Myocyte (in vitro differentiated cells): ENCODE data around the gene CDRT15. TPM values are rescaled to one million over a fixed set of nuclear protein-coding genes. Genes with fewer than 3 reads are reported as not detected.
"Not testable (repeated sequence)": the region's sequence is repeated elsewhere in the genome, so short reads cannot be mapped to it uniquely, and the experiment has no call there.

Source experiments
- DNase-seq: peaks from one replicate; pipeline ENCODE4 v3.0.0-alpha.2; 2012; ENCODE audit warnings: low read depth
- total RNA-seq: library from RNA; depleted of rRNA; stranded (reverse); fragments of >200 nt; gene quantifications from 2 replicates; pipeline ENCODE4 v1.2.3, GENCODE V29; 2014

Gene CDRT15
- total RNA-seq, 1 donor from 2014 or later: not detected

- DNase-seq: no peak
Observed at GRCh38 chr17:14207791-14208190, 28.9 kb downstream of the CDRT15 start.

DNA sequence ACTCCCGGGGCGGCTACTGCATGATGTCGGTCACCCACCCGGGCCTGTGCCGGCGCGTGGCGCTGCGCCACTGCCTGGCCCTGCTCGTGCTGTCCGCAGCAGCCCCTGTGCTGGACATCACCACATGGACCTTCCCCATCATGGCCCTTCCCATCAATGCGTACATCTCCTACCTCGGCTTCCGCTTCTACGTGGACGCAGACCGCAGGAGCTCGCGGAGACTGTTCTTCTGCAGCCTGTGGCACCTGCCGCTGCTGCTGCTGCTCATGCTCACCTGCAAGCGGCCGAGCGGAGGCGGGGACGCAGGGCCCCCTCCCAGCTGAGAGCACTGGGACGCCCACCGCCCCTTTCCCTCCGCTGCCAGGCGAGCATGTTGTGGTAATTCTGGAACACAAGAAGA lies 29.8 kb downstream of the CDRT15 start:
- no peak for DNase-seq

DNA sequence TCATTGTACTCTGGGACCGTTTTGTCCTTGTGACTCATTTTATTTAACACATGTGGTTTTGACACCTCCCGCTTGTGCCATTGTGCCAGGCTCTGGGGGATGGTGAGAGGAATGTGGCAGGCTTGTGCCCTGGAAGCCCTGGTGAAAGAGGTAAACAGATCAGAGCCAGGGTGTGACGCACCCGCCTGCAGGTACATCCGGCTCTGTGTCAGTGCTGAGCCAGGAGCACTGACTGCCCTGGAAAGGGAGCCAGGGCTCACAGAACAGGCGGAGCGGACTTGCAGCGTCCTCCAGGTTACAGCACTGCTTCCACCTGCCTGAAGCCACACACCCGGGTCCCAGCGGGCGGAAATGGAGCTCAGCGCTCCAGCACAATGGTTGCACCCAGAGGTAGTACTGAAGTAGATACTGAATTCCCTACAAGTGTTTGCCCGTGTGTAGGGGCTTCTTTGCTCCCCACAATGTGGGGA lies 30.6 kb downstream of the CDRT15 start:
- peak; percentile 67 for DNase-seq

DNA sequence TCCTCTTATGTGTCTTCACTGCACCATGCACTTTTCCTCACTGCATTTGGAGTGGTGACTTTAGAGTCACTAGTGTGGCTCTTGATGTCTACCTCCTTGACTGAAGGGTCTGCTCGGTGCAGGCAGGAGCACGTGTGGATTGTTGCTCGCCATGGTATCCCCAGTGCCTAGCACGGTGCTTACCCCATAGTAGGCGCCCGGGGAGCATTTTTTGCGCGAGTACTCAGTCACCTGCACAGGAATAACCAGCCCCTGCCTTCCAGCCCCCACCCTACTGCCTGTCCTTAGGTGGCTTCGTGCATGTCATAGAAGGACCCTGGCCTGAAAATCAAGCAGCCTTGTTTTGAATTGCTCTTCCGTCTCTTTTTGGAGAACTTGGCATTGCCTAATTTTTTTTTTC lies 31.3 kb downstream of the CDRT15 start:
- DNase-seq: no peak

- DNase-seq: no peak
Observed at GRCh38 chr17:14204546-14204945, 32.1 kb downstream of the CDRT15 start.

- no peak for DNase-seq
Observed at GRCh38 chr17:14204084-14204483, 32.6 kb downstream of the CDRT15 start.

DNA sequence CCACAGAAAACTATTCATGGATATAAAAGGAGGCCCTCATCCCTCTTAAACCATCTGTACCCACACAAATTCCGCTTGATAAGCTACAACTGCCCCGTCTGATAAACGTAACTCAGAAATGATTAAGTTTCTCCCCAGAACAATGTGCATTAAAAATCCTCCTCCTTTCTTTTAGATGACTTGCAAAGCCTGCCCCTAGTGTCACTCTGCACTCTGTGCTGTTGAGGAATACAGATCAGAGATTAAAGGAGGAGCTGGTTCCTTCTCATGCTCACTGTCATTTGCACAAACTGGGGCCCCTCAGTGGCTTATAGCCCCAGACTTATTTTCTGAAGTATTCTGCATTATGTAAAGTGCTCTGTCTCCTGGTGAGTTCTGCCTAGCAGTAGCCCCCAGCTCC lies 33.3 kb downstream of the CDRT15 start:
- DNase-seq: no peak

DNA sequence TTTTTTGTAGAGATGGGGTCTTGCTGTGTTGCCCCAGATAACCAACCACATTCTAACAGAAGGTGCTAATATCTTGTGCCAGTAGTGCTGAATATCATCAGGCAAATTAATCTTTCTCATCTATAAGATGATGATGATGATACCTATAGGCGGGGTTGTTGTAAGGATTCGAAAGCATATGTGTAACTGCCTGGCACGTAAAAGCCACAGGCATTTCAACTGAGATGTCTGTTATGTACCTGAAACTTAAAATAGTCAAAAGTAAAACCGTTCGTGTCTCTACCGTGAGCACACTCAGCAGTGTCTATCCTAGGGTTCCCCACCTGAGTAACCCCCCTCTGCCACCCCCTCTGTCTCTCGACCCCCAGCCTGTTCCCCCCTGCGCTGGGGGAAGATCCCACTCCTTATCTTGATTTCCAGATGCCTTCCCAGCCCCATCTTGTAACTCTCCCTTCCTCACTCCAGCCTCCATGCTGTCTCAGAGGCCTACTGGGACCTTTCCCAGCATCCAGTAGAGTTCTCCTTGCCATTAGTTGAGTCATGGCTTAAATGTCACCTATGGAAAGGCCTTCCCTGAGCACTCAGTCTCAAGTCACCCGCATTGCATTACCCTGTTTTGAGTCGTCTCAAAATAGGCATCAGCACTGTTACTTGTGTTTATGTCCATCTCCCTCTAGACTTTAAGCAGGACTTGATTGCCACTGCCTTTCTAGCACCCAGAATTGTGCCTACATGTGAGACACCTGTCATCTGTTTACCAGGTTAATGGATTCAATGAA lies 34.1 kb downstream of the CDRT15 start:
- DNase-seq: no peak

DNA sequence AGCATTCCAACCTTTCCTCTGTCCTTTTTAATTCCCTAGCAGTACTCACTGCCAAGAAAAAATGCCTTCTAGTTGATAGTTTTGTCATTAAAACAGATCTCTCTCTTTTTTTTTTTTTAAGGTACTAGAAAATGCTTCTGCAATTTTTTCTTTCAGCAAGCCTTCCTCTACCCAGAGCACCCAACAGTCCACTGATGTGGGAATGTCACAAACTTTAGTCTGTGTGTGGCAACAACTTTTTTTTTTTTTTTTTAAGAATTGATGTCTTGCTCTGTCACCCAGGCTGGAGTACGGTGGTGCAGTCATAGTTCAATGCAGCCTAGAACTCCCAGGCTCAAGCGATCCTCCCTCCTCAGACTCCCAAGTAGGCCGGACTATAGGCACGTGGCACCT lies 34.7 kb downstream of the CDRT15 start:
- DNase-seq: no peak

- no peak for DNase-seq
Observed at GRCh38 chr17:14201021-14201987, 35.4 kb downstream of the CDRT15 start.

GRCh38 chr17:14200354-14200753 lies 36.3 kb downstream of the CDRT15 start:
- DNase-seq: no peak

DNA sequence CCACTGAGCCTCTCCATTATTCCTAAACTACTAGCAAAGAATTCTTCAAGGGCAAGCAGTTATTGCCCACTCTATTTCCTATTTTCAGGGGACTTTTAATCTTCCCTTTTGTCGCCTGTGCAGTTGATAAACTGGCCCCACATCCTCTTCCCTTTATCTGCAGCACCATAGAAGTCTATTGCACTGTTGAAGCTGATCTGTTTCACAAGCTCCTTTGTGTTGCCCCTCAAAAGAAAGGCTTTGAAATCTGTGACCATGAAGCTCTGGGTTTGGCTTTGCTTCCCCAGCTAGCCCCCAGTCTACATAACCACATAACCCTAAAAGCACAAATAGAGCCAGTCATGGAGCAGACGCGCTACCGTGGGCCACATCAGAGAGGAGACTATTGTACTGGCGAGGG lies 37.1 kb downstream of the CDRT15 start:
- no peak for DNase-seq

GRCh38 chr17:14198575-14198974 lies 38.1 kb downstream of the CDRT15 start:
- no peak for DNase-seq

DNA sequence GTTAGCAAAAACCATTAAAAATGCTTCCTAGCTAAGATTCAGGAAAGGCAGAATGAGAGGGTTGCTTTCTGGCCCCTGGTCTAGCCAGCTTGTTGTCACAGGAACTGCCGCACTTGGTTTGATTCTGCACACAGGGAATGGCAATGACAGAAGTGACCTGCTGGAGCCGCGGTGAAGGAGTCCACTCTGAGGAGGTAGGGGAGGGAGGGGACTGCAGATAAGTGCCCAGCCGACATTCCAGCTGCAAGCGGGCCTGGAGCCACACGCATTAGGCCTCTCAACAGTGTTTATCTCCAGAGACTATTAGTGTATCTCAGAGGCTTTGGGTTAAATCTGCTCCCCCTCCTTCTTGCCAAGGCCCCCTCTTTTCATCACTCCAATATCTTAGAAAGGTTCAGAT lies 38.6 kb downstream of the CDRT15 start:
- DNase-seq: no peak

DNA sequence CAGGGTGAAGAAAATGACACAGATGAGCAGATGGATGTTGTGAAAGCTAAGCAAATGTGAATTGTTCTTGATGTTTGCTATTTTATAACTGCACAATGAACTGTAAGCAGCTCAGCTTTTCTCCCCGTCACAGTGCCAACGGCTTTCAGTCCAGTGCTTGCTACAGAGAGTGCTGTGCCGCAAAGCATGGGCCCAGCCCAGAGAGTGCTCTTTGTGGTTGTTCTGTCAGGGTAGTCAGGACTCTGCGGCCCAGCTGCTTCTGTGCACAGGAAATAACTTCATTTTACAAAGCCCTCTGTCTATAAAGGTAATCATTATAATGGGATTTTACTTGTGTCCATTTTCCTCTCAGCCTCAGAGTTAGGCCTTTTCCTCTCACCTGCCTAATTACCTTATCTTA lies 39.1 kb downstream of the CDRT15 start:
- DNase-seq: no peak

DNA sequence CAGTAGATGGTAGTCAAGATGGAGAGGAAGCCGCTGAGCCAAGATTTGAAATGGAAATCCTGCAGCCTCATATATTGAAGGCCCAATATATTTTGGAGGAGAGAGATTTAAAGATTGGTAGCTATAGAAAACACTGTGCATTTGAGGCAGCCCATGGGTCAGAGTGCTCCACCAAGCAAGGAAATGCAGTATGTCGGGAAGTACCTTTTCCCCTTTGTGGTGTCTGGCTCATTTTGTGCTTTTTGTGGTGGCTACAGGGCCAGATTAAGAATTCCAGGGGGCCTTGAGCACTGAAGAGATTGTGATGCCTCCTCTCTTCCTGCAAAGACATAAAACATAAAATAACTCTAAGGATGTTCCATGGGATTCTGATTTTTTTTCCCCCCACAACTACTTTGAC lies 39.6 kb downstream of the CDRT15 start:
- DNase-seq: no peak

DNA sequence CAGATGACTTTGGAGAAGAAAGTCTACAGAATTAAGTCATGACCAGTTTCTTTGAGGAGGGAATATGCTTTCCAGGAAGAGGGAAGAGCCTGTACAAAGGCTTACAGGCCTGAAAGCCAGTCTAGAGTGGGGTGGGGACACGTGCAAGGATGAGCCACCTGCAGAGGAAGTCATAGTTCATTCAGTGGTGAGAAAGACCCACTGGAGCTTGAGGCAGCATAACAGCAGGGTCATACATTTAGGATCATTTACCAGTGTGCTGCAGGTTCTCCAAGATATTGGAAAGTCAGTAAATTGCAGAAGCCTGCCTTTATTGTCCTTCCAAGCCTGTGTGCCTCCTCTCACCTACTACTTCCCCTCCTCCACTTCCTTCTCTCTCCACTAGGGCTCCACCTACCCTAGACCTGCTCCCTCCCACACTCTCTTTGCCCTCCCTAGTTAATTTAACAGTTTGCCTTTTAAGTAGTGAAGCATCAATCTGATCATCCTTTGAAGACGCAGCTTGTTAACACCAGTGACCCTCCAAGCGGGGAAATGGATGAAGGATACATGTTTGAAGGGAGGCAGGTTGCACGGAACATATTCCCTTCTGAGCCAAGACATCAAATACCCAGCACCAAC lies 40.2 kb downstream of the CDRT15 start:
- no peak for DNase-seq

- not testable (repeated sequence) for DNase-seq
Observed at GRCh38 chr17:14192636-14193344, 43.9 kb downstream of the CDRT15 start.

- DNase-seq: not testable (repeated sequence)
Observed at GRCh38 chr17:14192039-14192438, 44.6 kb downstream of the CDRT15 start.

GRCh38 chr17:14191469-14191868 lies 45.2 kb downstream of the CDRT15 start:
- not testable (repeated sequence) for DNase-seq

- DNase-seq: not testable (repeated sequence)
Observed at GRCh38 chr17:14190774-14191173, 45.9 kb downstream of the CDRT15 start.
